Suppressor macrophage (primary cell): Measurements from ENCODE around the gene FBN3.

Experiments used
- DNase-seq, 4 experiments: peaks; one replicate each; pipeline ENCODE4 v3.0.0-alpha.2; 2020 to 2022

The FBN3 gene

DNA sequence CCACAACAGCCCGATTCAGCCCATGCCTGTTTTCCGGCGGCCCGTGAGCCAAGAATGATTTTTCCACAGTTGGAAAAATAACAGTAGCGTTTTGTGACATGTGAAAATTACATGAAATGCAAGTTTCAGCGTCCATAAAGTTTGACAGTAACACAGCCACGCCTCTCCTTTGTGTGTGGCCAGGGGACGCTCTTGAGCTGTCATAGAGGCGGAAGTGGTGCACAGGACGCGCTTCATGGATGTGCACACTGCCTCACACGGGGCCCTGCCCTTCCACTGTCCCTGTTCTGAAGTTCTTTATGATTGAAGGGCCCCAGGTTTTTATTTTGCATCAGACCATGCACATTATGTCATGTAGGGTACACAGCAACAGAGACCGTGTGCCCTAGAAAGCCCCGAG, 131.6 kb downstream of the FBN3 start:
- DNase-seq = peak; percentile 36 to 78 (median 56)
